ENCODE data around the gene NDUFB11.
"Not testable (repeated sequence)": the region's sequence is repeated elsewhere in the genome, so short reads cannot be mapped to it uniquely, and the experiment has no call there.

Gene NDUFB11

DNA sequence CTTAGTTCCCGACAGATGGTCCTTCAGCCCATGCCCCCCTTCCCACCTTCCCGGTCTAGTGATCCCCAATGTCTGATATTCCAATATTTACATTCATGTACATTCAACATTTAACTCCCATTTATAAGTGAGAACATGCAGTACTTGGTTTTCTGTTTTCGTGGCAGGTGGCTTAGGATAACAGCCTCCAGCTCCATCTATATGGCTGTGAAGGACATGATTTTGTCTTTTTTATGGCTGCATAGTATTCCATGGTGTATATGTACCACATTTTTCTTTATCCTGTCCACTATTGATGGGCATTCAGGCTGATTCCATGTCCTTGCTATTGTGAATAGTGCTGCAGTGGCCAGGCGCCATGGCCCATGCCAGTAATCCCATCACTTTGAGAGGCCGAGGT, 14.3 kb upstream of the NDUFB11 start:
- Histone ChIP-seq H3K36me3 (ENCODE audit: control insufficient read depth, insufficient read depth, low read length) (no peaks in the 10 kb centered on the region), H3K27me3 (ENCODE audit: control insufficient read depth, insufficient read depth, low read length) (no peaks in the 10 kb centered on the region), H3K9ac (ENCODE audit: low read length) (no peak overlapping the region), H3K9me3 (ENCODE audit: control insufficient read depth, low read length) (no peaks in the 10 kb centered on the region), H3K4me3 (ENCODE audit: low read length) (no peak overlapping the region), H3K4me1 (ENCODE audit: control insufficient read depth, insufficient read depth, low read length) (no peaks in the 10 kb centered on the region)

DNA sequence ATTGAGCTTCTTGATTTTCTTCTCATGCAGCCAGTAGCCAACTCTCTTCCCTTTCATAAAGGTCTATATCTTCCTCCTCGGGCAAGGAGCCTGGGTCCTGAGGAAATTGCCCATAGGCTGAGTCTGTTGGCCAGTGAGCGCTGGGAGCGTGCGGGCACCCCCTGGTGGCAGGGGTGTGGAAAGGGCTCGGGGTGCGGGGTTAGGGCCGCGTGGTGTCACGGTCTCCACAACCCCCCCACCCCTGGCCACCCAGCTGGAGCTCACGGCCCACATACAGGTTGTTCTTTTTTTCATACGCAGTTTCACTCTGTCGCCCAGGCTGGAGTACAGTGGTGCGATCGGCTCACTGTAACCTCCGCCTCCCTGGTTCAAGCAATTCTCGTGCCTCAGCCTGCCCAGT, 13.6 kb upstream of the NDUFB11 start:
- Histone ChIP-seq H3K36me3 (ENCODE audit: control insufficient read depth, insufficient read depth, low read length) (no peaks in the 10 kb centered on the region), H3K9ac (ENCODE audit: low read length) (no peak overlapping the region), H3K27me3 (ENCODE audit: control insufficient read depth, insufficient read depth, low read length) (no peaks in the 10 kb centered on the region), H3K4me1 (ENCODE audit: control insufficient read depth, insufficient read depth, low read length) (no peaks in the 10 kb centered on the region), H3K9me3 (ENCODE audit: control insufficient read depth, low read length) (no peaks in the 10 kb centered on the region), H3K4me3 (ENCODE audit: low read length) (no peak overlapping the region)

DNA sequence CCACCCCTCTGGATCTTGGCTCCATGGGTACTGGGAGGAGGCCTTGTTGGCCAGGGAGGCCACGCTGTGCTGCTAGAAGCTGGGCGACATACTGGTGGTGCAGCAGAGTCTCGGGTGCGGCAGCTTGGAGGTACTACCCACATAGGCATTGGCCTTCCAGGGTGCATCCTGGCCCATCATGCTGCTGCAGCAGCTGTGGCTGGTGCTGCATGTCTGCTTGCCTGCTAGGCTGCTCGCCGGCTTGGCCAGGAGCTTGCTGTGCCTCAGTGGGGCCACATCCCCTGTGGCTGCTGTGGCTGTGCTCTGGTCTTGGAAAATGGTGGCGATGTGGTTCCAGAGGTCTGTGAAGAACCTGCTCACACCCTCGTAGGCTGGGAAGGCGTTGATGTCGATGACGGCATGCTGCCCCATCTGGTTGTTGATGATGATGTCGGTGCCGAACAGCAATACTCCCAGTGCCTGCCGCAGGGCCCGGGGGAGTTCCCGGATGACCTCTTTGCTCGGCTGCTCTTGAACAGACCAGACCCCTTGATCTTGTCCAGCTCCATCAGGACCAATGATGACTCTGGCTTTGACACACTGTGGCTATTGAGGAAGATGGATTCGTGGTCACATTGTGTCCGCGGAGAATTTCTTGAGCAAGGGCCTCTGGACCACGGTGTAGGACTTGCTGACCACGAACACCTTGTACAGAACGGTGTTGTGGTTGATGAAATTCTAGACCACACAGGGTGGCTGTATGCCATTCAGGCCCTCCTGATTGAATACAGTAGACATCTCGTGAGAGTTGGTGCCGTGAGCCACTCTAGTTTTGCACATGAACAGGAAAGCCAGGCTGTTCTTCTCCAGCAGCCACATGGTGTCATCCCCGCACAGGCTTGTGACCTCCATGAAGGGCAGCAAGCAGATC, 12.4 kb upstream of the NDUFB11 start:
- Histone ChIP-seq H3K36me3 (ENCODE audit: control insufficient read depth, insufficient read depth, low read length) (no peaks in the 10 kb centered on the region), H3K4me3 (ENCODE audit: low read length) (no peak overlapping the region), H3K4me1 (ENCODE audit: control insufficient read depth, insufficient read depth, low read length) (no peaks in the 10 kb centered on the region), H3K9ac (ENCODE audit: low read length) (no peak overlapping the region), H3K27me3 (ENCODE audit: control insufficient read depth, insufficient read depth, low read length) (no peaks in the 10 kb centered on the region), H3K9me3 (ENCODE audit: control insufficient read depth, low read length) (no peaks in the 10 kb centered on the region)

DNA sequence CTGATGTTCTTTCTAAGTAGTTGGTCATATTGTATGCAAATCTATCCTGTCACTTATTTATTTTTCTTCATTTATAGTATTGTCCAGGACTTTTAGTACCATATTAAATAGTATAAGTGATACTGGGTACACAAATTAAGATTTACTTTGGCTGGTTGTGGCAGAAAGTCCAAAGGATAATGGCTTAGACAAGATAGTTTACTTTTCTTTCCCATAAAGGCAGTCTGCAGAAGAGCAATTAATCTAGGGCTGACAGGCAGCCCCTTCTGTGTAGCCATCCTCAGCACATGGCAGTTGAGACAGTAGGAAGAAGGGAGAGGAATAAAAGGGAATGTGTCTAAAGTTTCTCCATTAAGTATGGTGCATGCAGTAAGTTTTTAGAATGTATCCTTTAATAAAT, 6.9 kb upstream of the NDUFB11 start:
- no peak overlapping the region for H3K4me3 ChIP-seq (ENCODE audit: low read length)
- no peak overlapping the region for H3K9ac ChIP-seq (ENCODE audit: low read length)
- no peaks in the 10 kb centered on the region for H3K9me3 ChIP-seq (ENCODE audit: control insufficient read depth, low read length)
- no peaks in the 10 kb centered on the region for H3K36me3 ChIP-seq (ENCODE audit: control insufficient read depth, insufficient read depth, low read length)
- no peaks in the 10 kb centered on the region for H3K27me3 ChIP-seq (ENCODE audit: control insufficient read depth, insufficient read depth, low read length)
- H3K4me1 ChIP-seq (ENCODE audit: control insufficient read depth, insufficient read depth, low read length) = peaks cover 8% of the 10 kb centered on the region

DNA sequence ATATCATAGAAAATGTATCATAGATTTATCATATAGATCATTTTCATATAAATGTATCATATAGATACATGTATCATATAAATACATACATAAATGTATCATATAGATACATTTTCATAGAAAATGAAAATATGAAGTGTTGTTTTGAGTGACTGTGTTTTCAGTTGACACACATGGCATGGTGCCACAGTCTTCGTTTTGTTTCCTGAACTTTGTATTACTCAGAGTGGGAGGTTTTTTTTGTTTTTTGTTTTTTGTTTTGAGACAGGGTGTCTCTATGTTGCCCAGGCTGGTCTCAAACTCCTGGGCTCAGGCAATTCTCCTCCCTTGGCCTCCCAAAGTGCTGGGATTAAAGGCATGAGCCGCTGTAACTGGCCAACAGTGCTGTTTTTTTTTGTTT, 4.4 kb upstream of the NDUFB11 start:
- H3K9me3 ChIP-seq (ENCODE audit: control insufficient read depth, low read length) = no peaks in the 10 kb centered on the region
- H3K27me3 ChIP-seq (ENCODE audit: control insufficient read depth, insufficient read depth, low read length) = no peaks in the 10 kb centered on the region
- H3K36me3 ChIP-seq (ENCODE audit: control insufficient read depth, insufficient read depth, low read length) = no peaks in the 10 kb centered on the region
- no peak overlapping the region for H3K4me3 ChIP-seq (ENCODE audit: low read length)
- no peak overlapping the region for H3K9ac ChIP-seq (ENCODE audit: low read length)
- peaks cover 8% of the 10 kb centered on the region for H3K4me1 ChIP-seq (ENCODE audit: control insufficient read depth, insufficient read depth, low read length)

DNA sequence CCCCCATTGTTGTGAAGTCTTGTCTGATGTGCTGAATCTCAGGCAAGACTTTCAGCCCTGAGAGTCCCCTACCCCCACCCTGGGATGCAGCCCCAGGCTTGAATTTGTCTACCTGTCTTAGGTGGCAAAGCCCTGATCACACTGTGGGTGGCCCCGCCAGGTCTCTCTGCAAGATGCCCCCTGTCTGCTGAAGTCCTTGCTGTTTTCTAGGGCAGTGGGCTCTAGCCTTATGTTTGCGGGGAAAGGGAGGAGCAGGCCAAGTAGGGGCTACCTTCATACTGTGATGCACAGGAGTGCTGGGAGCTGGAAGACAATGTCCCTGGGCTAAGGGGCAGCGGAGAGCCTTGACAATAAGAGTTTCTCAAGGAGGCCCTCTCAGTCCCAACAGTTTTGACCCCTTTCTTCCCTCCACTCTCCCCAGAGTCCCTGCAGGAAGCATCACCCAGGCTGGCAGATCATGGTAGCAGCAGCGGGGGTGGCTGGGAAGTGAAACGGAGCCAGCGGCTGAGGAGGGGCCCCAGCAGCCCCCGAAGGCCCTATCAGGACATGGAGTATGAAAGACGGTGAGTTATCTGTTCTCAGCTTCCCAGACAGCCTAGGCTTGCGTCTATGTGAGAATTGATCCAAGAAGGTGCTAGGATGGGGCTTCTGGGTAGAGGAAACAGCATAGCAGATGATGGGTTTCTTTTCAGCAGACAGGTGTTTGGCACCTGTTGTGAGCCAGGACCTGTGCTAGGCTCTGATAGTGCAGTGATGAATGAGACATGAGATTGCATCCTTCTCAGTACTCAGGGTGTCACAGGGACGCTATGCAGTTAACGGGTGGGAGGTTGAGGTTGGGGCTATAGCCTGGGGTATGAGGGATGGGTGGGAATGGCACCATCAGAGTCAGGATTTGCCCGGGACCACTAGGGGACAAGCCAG, 2.7 kb upstream of the NDUFB11 start:
- no peaks in the 10 kb centered on the region for H3K27me3 ChIP-seq (ENCODE audit: control insufficient read depth, insufficient read depth, low read length)
- H3K9ac ChIP-seq (ENCODE audit: low read length) = no peak overlapping the region
- H3K4me1 ChIP-seq (ENCODE audit: control insufficient read depth, insufficient read depth, low read length) = peaks cover 13% of the 10 kb centered on the region
- H3K36me3 ChIP-seq (ENCODE audit: control insufficient read depth, insufficient read depth, low read length) = no peaks in the 10 kb centered on the region
- H3K4me3 ChIP-seq (ENCODE audit: low read length) = no peak overlapping the region
- H3K9me3 ChIP-seq (ENCODE audit: control insufficient read depth, low read length) = no peaks in the 10 kb centered on the region

DNA sequence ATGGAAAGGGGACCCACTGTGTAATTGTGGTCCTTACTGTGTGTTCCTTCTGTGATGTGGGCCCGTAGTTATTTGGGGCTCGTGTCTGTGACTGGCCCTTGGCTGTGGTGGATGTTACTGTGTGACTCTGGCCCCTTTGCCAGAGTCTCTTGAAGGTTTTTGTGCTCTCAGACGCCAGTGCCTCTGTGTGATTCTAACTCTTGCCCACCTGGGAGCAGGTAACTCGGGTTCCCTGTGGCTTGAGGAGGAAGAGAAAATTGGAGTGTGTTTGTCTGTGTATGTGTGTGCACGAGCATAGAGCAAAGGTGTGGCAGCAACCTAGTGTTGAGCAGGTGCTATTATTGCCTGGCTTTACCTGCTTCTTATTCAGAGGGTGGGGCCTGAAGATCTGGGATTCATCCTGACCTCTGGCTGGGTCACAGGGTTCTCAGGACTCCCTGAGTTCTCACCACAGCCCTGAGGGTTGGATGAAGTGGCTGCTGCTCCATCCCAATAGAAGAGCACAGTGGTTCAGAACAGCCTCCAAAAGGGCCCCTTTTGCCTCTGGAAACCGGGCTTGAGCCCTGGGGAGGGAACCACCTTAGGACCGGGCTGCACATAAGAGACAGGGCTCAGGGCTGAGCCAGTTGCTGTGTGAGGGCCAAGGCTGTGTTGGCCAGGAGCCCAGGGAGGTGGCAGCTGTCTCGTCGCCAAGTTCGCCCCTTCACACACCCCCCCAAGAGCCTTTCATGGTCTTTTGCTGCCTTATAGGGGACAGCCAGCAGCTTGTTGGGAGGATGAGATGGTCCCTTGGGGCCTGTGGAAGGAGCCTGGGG, 1.8 kb upstream of the NDUFB11 start:
- Histone ChIP-seq H3K36me3 (ENCODE audit: control insufficient read depth, insufficient read depth, low read length) (no peaks in the 10 kb centered on the region), H3K27me3 (ENCODE audit: control insufficient read depth, insufficient read depth, low read length) (no peaks in the 10 kb centered on the region), H3K4me3 (ENCODE audit: low read length) (peak overlapping the region; percentile 63), H3K4me1 (ENCODE audit: control insufficient read depth, insufficient read depth, low read length) (peaks cover 13% of the 10 kb centered on the region), H3K9ac (ENCODE audit: low read length) (peak overlapping the region; percentile 88), H3K9me3 (ENCODE audit: control insufficient read depth, low read length) (no peaks in the 10 kb centered on the region)

DNA sequence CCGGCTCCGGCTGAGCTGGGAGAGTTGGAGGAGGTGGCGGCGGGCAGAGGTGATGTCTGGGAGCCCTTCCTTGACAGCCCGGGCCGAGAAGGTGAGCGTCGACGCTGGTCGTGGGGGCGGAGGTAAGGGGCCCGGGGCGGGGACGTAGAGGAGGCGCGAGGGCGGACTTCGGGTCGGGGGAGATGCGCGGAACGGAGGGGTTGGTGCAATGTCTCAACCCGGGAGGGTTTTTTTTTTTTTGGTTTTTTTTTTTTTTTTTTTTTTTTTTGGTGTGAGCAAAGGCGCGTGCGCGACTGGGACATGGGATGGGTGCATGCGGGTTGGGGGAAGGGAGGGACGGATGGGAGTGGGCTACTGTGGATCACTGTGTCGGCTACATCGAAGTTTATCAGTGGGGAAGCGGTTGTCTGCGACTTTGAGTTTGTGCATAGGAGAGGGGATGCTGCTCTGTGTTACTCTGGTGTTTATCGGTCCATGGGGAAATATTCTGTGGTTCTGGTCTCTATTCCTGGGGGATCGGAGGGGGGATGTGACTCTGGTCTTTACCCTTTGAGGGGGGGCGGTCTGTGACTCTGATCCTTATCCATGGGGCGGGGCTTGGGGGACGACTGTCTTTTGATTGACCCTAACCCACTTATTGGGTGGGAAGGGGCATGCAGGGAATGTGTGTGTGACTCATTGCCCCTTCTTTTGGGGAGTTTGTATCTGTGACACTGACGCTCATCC, 1.1 kb upstream of the NDUFB11 start:
- Histone ChIP-seq H3K27me3 (ENCODE audit: control insufficient read depth, insufficient read depth, low read length) (no peaks in the 10 kb centered on the region), H3K9ac (ENCODE audit: low read length) (peak overlapping the region; percentile 88), H3K4me3 (ENCODE audit: low read length) (peak overlapping the region; percentile 63), H3K36me3 (ENCODE audit: control insufficient read depth, insufficient read depth, low read length) (no peaks in the 10 kb centered on the region), H3K9me3 (ENCODE audit: control insufficient read depth, low read length) (no peaks in the 10 kb centered on the region), H3K4me1 (ENCODE audit: control insufficient read depth, insufficient read depth, low read length) (peaks cover 13% of the 10 kb centered on the region)

DNA sequence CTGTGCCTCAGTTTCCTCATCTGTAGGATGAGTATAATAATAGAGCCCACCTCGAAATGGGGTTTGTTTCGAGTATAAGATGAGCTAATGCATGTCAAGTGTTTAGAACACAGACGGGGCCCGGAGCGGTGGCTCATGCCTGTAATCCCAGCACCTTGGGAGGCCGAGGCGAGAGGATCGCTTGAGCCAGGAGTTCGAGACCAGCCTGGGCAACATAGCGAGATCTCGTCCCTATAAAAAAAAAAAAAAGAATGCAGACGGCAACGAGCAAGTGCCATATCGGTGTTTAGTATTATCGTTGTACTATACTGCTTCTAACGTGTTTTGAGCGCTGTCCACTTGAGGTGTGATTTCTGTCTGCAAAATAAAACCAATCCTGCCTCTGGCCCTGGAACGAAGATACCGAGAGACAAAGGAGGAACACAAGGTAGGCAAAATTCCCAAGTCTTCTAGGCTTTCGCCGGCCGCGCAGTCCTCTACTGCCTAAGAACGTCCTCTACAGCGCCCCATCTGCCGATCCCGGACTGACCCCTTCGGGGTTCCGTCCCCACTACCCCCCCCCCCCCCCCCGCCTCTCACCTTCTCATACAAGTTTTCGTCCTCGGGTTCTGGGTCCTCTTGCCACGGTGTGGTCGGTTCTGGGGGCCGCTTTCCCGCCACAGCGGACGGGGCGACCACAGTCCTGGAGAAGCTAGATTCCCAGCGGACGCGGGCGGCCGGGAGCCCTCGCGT, 442 bp downstream of the NDUFB11 start:
- H3K4me1 ChIP-seq (ENCODE audit: control insufficient read depth, insufficient read depth, low read length) = peaks cover 13% of the 10 kb centered on the region
- no peaks in the 10 kb centered on the region for H3K27me3 ChIP-seq (ENCODE audit: control insufficient read depth, insufficient read depth, low read length)
- no peaks in the 10 kb centered on the region for H3K36me3 ChIP-seq (ENCODE audit: control insufficient read depth, insufficient read depth, low read length)
- peak overlapping the region; percentile 25 for H3K4me3 ChIP-seq (ENCODE audit: low read length)
- peak overlapping the region; percentile 88 for H3K9ac ChIP-seq (ENCODE audit: low read length)
- no peaks in the 10 kb centered on the region for H3K9me3 ChIP-seq (ENCODE audit: control insufficient read depth, low read length)

DNA sequence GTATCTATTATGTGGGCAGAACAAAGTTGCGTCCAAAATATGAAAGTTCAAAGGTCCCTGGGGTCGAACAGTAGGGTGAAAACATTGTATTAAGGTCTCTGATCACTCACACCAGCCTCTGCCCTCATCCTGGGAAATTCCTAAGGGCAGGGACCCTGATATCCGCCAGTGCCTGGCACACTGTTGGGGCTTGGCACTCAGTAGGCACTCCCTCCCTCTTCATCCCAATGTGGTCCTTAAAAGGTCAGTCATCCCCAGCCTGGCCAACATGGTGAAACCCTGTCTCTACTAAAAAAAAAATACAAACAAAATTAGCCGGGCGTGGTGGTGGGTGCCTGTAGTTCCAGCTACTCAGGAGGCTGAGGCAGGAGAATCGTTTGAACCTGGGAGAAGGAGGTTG, 6.3 kb downstream of the NDUFB11 start:
- H3K27me3 ChIP-seq (ENCODE audit: control insufficient read depth, insufficient read depth, low read length) = no peaks in the 10 kb centered on the region
- no peak overlapping the region for H3K9ac ChIP-seq (ENCODE audit: low read length)
- H3K4me3 ChIP-seq (ENCODE audit: low read length) = no peak overlapping the region
- no peaks in the 10 kb centered on the region for H3K36me3 ChIP-seq (ENCODE audit: control insufficient read depth, insufficient read depth, low read length)
- H3K4me1 ChIP-seq (ENCODE audit: control insufficient read depth, insufficient read depth, low read length) = no peaks in the 10 kb centered on the region
- H3K9me3 ChIP-seq (ENCODE audit: control insufficient read depth, low read length) = no peaks in the 10 kb centered on the region

DNA sequence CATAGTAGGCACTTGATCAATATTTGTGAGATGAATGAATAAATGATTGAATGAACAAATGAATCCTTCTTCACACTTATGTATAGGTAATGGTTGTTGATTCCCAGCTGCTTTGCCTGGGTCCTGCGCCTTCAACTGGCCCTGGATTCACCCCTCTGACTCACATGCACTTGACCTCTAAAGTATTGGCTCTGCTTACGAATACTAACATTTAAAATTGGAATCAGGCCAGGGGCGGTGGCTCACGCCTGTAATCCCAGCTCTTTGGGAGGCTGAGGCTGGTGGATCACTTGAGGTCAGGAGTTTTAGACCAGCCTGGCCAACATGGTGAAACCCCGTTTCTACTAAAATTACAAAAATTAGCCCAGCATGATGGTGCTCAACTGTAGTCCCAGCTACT, 8.9 kb downstream of the NDUFB11 start:
- not testable (repeated sequence) for H3K36me3 ChIP-seq (ENCODE audit: control insufficient read depth, insufficient read depth, low read length); H3K4me1 ChIP-seq (ENCODE audit: control insufficient read depth, insufficient read depth, low read length); H3K4me3 ChIP-seq (ENCODE audit: low read length); H3K27me3 ChIP-seq (ENCODE audit: control insufficient read depth, insufficient read depth, low read length); H3K9me3 ChIP-seq (ENCODE audit: control insufficient read depth, low read length); H3K9ac ChIP-seq (ENCODE audit: low read length)

Data from mucosa of stomach (tissue), 1 donor.